Coronary artery (tissue), 2 donors: ENCODE measurements around the gene SNX9.
"Not testable (repeated sequence)": the region's sequence is repeated elsewhere in the genome, so short reads cannot be mapped to it uniquely, and the experiment has no call there.

Experiments
- DNase-seq: peaks from one replicate; pipeline ENCODE4 v3.0.0-alpha.2; 2017; ENCODE audit warnings: low spot score
- H3K27ac ChIP-seq, 2 donors: fragments of 200-600 bp; sonication (generic); one replicate each; pipeline ENCODE4 v1.5.1; 2016 to 2019
- H3K4me3 ChIP-seq: fragments of 200-600 bp; sonication (generic); 2 replicates; pipeline ENCODE4 v1.5.1; 2016; ENCODE audit warnings: mild to moderate bottlenecking, moderate library complexity
- TF ChIP-seq, protein P1 (sequence below): fragments of 200-600 bp; sonication (generic); IDR thresholded peaks from one replicate; pipeline ENCODE4 v1.5.1; 2019; ENCODE audit warnings: antibody characterized with exemption

SNX9 gene

DNA sequence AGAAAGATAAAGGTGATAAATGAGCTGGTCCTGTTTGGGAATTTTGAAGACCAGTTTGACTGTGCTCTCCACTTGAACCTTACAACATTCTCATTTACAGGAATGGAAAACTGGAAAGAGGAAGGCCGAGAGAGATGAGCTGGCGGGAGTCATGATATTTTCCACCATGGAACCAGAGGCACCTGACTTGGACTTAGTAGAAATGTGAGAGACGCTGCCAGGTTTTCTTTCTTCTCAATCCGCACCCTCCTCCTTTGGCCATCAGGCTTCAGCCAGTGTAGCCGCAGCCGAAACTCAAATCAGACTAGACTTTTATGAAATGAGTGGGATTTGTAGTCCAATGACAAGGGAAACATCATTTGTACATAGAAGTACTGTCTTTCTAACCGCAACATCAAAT is 104.0 kb downstream of the SNX9 start:
- Histone ChIP-seq H3K27ac (no peak overlapping the region), H3K4me3 (no peak overlapping the region)
- no peak for DNase-seq
- TF ChIP-seq, protein P1, sequence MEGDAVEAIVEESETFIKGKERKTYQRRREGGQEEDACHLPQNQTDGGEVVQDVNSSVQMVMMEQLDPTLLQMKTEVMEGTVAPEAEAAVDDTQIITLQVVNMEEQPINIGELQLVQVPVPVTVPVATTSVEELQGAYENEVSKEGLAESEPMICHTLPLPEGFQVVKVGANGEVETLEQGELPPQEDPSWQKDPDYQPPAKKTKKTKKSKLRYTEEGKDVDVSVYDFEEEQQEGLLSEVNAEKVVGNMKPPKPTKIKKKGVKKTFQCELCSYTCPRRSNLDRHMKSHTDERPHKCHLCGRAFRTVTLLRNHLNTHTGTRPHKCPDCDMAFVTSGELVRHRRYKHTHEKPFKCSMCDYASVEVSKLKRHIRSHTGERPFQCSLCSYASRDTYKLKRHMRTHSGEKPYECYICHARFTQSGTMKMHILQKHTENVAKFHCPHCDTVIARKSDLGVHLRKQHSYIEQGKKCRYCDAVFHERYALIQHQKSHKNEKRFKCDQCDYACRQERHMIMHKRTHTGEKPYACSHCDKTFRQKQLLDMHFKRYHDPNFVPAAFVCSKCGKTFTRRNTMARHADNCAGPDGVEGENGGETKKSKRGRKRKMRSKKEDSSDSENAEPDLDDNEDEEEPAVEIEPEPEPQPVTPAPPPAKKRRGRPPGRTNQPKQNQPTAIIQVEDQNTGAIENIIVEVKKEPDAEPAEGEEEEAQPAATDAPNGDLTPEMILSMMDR, result no peak

DNA sequence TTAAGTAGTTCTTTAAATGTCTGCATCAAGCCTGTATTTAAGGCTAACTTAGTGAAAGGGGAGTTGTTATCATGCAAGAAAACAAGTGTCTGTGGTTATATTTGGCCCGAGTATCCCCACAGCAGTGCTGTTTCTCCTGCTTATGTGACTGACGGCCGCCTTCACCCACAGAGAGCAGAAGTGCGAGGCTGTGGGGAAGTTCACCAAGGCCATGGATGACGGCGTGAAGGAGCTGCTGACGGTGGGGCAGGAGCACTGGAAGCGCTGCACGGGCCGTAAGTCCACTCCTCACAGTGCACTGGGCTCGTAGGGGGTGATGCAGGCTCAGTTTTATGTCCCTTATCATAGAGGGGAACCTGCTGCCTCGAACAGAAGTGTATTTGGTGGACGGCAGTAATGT is 105.4 kb downstream of the SNX9 start:
- Histone ChIP-seq H3K4me3 (no peak overlapping the region), H3K27ac (no peak overlapping the region)
- TF ChIP-seq, protein P1, result no peak
- DNase-seq, result no peak

DNA sequence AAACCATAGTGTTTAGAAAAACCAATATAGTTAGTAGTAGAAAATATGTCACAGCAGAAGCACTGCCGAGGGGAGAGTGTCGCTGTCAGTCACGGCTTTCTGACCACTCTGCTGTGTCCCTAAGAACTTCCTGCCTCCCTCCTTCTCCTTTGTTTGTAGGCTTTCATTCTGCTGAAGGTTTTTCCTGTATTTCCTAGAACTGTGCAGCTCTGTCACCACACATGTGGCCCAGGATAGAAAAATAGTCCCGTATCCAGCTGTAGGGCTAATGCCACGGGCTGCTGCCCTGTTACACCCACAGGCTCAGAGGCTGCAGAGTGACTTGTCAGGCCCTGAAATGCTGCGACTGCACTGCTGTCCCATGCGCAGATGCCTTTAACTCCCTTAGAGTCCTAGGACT is 106.0 kb downstream of the SNX9 start:
- TF ChIP-seq, protein P1, result no peak
- no peak overlapping the region for H3K27ac ChIP-seq
- H3K4me3 ChIP-seq, result no peak overlapping the region
- DNase-seq, result no peak

DNA sequence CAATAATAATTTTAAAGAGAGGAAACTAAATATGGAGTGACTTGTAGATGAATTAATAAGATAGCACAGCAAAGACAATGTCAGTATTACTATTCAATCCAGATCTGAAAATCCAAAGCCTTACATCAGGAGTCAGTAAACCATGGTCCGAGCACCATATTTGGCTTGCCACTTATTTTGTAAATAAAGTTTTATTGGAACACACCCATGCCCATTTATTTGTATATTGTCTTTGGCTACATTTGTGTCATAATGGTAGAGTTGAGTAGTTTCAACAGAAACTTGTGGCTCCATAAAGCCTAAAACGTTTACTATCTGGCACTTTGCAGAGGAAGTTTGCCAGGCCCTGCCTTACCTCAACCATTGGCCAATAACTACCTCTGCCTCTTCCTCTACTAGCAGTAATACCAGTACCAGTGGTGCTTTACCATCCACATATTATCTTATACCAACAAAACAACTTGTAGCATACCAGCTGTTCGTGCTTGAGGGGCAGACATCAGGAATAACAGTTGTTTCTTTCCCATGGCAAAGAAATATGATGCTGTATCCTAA is 106.8 kb downstream of the SNX9 start:
- no peak overlapping the region for H3K4me3 ChIP-seq
- DNase-seq, result no peak
- no peak overlapping the region for H3K27ac ChIP-seq
- TF ChIP-seq, protein P1, result no peak

DNA sequence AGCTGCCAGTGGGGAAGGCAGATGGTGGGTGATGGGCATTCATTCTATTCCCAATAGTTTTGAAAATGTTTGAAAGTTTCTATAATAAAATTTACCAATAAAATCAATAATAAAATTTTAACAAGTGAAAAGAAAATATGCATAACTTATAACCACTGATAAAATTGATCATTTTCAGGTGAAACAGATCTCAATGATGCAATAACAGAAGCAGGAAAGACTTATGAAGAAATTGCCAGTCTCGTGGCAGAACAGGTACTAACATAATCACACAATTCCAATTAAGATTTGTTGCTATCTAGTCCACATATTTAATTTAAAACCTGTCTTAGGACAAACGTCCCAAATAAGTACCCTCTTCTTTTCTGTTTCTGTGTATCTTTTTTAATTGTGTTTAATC is 112.7 kb downstream of the SNX9 start:
- no peak for DNase-seq
- TF ChIP-seq, protein P1, result no peak
- Histone ChIP-seq H3K27ac (no peak overlapping the region), H3K4me3 (no peak overlapping the region)

DNA sequence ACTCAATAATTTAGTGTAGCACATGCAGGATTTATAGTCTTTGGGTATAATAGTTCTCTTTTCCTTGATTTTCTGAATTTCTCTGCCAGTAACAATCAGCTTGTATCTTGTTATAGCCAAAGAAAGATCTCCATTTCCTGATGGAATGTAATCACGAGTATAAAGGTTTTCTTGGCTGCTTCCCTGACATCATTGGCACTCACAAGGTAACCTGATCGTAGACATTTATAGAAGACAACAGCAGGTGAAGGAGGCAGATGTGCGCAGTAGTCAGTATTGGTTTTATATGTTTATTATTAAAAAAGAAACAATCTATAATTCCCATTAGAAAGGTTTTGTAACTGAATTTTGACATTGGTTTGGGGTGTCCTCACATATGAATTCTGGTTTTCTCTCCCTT is 114.3 kb downstream of the SNX9 start:
- Histone ChIP-seq H3K27ac (no peak overlapping the region), H3K4me3 (no peak overlapping the region)
- no peak for DNase-seq
- TF ChIP-seq, protein P1, result no peak

DNA sequence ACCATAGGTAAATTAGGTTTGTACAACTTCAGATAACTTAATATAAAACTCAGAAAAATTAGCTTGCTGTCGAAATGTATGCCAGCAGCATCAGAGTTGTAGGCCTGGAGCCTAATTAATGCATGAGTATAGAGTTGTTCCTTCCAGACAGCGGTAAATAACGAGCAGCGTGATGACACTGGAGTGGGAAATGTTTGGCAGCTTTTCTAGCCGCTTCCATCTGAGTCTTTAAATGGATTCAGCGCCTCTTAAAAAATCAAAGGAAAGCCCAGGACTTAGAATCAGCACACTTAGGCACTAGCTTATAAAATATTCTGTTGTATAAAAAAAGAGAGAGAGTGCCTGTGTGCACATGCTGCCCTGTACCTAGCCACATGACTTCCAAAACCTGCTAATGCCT is 114.9 kb downstream of the SNX9 start:
- TF ChIP-seq, protein P1, result no peak
- no peak overlapping the region for H3K4me3 ChIP-seq
- no peak overlapping the region for H3K27ac ChIP-seq

DNA sequence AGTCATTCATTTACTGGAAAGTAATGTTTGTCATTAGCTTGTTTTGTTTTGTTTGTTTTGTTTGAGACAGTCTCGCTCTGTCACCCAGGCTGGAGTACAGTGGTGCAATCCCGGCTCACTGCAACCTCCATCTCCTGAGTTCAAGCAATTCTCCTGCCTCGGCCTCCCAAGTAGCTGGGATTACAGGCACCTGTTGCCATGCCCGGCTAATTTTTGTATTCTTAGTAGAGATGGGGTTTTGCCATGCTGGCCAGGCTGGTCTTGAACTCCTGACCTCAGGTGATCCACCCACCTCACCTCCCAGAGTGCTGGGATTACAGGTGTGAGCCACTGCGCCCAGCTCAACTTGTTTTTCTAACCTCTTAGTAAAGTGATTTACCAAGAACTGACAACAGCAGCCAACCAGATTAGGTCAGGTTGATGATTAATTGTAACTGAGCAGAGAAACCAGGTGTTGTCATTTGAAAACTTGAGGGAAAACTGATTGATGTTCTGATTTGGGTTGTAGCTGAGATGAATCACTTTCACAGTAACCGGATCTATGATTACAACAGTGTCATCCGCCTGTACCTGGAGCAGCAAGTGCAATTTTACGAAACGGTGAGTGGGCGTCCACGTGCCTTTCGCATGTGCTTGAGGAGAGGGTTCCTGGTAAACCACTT is 117.5 kb downstream of the SNX9 start:
- not testable (repeated sequence) for H3K27ac ChIP-seq, DNase-seq, H3K4me3 ChIP-seq

More for the DNA sequence above, 114.9 kb downstream of the SNX9 start:
- DNase-seq, result no peak
